ENCODE results near the gene PLPP6.

The PLPP6 gene

DNA sequence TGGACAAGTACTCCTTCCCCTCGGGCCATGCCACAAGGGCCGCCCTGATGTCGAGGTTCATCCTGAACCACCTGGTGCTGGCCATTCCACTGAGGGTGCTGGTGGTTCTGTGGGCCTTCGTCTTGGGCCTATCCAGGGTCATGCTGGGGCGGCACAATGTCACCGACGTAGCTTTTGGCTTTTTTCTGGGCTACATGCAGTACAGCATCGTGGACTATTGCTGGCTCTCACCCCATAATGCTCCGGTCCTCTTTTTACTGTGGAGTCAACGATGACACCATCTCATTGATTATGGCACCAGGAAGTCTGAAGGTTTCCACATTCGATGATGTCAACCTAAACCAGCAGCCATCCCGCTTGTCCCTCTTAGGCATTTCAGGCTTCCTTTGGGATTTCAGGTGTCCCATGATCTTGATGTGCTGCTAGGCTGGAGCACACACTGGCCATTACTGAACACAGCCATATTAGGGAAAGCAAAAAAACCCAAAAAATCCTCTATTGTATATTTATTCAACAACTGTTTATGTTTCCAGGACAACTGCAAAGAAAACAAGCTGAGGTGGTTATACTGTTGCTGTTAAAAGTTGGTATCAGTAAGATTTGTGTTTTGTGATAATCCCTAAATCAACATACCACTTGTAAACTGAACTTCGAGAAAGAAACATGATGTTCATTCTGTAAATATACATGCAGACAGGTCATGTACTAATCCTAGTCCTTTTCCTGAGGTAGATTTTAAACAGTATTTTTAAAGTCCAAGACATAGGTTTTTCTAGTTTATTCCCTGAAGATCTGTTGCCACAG lies 1.1 kb downstream of the PLPP6 start:
- DNase-seq = no peak

DNA sequence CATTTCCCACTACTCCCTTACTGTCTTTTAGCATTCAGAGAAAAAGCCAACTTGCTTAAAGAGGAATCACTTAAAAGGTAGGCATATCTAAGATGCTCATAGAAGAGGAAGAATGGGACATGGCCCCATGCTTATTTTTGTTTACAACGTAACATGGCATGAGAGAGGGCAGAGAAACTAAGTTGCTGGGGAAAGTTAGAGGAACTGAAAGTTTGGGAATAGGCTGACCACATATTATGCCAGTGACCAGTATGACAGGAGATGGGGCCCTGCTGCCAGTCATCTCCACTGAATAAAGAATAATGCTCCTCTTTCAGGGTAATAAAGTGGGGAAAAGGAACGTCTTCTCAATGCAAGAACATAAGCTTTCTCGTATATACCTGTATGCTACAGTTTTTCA lies 1.9 kb downstream of the PLPP6 start:
- no peak for DNase-seq

DNA sequence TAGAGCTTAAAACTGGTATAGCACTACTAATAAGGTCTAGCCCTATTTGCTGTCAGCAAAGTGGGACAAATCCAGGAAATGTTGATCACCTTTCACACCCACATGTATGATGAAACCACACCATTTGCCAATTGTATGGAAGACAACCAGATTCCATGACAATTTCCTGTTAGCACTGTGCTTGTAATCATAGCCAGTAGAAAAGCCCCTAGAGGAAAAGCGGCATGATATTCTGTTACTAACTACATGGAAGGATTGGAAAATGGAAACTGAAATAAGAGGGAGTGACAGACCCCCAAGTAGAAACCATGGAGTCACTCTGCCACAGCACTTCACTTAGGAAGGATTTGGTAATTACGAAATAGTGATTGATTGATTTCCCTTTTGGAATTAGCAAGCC lies 3.3 kb downstream of the PLPP6 start:
- no peak for DNase-seq

DNA sequence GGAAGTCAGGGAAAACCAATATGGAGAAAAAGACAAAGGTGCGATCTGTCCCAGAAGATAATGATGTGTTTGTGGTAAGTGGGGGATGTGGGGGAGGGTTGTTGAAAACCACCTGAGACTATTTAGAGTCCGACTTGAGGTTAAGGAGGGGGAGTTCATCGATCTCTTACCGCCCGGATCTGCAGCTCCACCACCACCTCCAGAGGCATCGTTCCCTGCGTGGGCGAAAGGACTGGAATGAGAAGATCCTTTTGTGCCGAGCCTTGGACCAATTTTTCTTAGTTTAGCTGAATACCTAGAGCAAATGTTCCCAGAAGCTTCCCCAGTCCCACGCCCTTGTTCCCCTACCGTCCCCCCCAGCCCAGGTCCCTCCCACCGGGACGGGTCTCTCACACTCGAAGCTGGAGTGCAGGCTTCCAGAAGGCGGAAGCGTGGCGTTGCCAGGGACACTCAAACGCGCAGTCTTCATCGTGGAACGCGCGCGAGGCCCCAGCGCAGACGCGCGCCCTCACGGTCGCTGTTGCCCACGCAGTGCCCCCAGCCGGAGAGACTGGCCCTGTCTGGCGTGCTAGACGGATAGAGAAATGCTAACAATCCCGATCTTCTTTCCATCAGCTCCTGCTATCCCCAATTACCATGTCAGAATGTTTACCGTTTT lies 4.1 kb downstream of the PLPP6 start, which contains the start of gene SPATA6L:
Gene SPATA6L (minus strand): TSS at position 439 of the 658 bp plus-strand sequence. CDS start 230 bp downstream, at position 209.
- peak; percentile 52 for DNase-seq

DNA sequence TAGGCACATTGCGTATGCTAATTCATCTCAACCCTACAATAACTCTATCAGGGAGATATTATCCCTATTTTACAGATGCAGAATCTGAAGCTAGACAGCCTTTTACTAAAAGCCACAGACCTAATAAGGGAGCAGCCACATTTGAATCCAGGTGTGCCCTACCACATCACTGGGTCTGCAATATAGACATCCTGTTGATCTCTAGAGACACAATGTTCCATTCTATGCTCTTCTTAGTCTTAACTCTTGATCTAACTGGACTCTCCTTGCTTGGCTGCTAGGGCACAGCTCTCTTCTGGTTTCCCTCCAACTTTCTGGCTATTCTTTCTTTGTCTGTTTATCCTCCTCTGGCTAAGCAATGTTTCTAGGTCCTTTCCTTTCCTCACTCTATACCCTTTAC lies 5.6 kb downstream of the PLPP6 start:
- DNase-seq = no peak

DNA sequence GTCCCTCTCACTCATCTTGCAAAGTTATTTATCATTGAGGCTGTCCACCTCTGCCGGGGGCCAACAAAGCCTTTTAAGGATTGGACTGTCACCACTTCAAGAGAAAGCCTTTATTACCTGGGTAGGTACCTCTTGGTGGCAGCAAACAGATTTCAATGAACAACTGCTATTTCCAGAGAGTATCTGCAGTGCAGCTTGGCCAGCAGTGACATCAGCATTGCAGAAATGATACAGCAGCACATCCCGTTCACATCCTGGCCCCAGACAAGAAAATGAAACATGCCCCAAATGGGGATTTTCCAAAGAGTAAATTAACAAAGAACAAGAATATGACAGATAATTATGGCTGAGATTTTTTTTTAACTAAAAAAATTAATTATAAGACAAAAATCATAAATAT lies 6.5 kb downstream of the PLPP6 start:
- no peak for DNase-seq

DNA sequence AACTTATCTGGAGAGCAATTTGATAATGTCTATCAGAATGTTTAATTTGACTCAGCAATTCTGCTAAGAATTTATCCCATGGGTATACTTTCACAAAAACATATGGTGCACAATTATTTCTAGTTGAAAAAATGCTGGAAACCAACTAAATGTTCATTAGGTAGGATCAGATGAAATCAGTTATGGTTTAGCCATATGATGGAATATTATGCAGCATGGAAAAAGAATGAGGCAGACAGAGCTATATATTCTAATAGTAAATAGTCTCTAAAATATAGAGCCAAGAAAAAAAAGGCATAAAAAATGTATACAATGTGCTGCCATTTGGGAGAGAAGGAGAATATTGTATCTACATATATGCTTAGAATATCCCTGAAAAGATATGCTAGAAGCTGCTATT lies 7.8 kb downstream of the PLPP6 start:
- no peak for DNase-seq

DNA sequence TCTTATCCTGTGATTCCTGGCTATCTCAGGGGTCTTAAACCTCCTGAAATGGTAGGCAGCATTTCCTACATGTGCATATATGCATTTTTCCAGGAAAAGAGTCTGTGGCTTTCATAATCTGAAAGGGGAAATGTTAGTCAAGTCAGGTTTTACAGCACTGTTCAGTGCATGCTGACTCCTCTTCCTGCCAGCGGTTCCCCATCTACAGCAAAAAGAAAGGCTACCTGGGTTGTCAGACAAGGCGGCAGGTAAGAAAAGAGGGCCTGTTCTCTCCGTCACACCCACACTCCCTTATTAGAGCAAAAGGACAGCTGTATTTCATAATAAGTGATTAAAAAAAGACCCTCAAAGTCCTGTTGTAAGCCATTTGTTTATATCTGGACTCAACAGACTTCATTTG lies 8.5 kb downstream of the PLPP6 start:
- DNase-seq = no peak

DNA sequence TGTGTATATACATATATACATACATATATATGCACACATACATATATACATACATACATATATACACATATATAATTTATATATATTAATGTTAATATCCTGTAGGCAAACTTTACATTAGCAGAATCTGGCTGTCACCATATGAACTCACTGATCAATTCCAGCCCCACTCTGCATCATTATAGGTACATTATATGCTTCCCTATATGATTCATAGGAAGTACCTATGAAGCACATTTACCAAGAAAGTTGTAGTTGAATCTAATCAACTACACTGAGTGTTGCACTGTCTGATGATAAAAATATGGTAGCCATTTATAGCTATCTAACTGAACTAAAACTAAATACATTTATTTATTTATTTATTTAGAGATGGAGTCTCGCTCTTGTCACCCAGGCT lies 9.6 kb downstream of the PLPP6 start:
- DNase-seq = no peak

DNA sequence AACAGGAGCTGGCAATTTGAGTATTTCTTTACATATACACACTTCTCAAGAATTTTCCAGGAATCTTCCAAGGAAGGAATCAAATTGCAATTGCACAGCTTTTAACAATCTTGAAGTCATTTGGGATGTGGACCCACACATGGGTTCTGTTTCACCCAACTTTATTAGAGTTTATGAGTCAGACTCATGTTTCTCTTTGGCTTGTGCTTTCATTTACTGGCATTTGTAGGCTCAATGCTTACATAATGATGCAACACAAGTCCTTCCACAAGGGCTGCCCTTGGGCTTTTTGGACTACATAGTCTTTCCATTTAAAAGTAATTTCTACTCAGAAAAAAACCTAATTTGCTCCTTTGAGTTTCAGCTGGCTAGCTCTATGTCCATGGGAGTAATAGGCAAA lies 12.7 kb downstream of the PLPP6 start:
- no peak for DNase-seq

DNA sequence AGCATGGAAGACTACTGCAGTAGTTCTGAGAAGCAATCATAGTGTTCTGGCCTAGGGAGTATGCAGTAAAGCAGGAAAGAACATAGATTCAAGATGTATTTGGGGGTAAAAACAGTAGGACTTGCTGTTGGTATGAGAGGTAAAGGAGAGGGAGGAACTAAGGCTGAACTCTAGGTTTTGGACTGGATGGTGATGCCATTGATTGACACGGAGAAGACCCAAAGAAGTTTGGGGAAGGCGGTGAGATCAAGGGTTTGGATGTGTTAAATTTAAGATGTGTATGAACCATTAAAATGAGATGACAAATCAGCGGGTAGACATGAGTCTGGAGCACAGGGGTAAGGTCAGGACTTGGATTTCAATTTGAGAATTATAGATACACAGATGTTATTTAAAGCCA lies 15.3 kb downstream of the PLPP6 start:
- DNase-seq = no peak

DNA sequence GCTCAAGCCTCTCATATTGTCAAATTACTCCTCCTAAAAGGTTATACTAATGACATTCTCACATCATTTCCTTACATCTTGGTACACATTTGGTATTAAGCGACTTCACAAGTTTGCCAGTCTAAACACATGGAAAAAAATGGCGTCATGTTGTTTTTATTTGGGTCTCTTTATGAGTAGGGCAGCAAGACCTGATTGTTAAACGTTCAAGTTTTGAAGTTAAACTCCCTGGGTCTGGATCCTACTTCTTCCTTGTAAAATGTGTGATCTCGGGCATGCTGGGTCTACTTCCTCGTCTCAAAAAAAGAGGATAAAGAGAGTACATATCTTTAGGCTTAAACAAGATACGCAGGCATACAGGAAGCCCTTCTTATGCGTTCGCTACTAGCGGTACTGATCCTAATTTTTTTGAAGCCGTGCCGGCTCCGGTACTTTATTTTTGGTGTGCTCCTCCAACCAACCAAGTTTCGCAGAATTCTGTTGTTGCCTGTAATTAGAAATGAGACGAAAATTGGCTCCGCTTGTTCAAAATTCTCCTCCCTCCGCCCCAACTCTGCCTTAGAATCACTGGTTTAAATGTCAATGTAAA lies 16.7 kb downstream of the PLPP6 start:
- DNase-seq = no peak

DNA sequence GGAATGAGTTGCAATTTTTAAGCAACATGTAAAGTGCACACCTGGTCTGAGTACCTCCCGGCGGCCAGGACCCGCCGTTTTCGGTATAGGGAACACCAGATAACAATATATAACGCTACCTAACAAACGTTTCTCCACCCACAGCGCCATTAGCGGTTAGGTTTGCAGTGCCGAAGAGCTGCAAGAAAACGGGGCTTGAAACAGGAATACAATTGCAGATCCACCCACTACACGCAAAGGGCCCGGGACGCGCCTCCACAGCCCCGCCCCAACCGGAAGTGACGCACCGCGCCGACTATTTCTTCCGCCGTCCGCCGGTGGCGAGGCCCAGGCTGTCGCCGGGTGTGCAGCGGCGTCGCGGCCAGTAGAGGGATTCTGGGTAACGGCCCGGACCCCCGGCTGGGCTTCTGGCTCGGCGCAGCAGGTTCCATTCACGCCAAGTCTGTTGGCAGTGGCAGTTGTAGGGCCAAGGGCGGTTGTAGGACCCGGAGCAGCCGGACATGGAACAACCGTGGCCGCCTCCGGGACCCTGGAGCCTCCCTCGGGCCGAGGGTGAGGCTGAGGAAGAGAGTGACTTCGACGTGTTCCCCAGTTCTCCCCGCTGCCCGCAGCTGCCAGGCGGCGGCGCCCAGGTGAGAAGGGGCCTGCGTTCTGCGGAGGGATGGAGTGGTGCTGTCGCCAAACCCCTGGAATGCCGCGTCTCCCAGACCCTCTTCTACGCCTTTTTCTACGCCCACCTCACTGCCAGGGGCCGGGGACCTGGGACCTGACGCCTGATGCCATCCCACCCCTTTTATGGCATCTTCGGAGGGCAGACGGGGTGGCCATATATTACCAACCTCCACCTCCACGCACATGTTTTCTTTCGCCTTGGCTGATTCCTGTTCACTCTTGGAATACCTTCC lies 17.4 kb downstream of the PLPP6 start, which contains the start of gene CDC37L1:
Gene CDC37L1 (plus strand): TSS at position 302 of the 905 bp plus-strand sequence. CDS start 199 bp downstream, at position 501.
- peak; percentile 87 for DNase-seq

DNA sequence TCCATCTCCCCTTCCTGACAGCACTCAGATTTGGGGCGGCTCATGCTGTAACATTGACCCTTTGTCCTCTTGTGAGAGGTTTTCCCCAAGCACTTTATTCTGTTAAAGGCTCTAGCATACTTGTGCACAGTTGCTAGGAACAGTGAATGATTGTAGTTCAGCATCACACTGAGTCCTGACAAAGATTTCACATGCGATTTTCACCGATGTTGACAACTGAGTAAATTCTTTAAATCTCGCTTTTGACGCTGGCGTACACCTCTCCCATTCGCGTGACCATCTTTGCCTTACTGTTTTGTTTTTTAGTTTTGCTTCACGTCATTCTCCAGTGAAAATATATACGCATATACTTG lies 18.1 kb downstream of the PLPP6 start:
- no peak for DNase-seq

DNA sequence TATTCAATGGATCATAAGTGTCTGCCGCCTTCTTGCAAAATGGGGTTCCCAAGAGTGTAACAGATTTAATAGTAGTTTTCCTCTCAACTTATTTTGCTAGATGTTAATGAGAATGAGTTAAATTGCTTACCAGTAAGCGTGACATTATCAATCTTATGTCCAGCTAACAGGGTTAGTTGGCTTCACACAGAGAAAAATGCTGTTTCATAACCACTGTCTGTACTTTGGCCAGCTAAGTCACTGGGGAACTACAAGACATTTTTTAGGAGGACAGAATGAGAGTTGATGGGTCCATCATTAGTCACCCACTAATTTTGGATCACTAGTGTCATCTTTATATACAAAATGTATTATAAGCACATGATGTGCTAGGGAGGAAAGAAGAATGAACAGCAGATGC lies 18.7 kb downstream of the PLPP6 start:
- no peak for DNase-seq

DNA sequence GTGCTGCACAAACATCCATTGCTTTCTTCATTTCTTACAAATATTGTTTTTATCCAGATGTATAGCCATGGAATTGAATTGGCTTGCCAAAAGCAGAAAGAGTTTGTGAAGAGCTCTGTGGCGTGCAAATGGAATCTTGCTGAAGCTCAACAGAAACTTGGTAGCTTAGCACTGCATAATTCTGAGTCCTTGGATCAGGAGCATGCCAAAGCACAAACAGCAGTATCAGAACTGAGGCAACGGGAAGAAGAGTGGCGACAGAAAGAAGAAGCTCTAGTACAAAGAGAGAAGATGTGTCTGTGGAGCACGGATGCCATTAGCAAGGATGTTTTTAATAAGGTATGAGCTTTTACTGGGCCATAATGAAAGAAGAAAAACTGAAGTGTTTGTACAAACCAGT lies 22.7 kb downstream of the PLPP6 start:
- no peak for DNase-seq

DNA sequence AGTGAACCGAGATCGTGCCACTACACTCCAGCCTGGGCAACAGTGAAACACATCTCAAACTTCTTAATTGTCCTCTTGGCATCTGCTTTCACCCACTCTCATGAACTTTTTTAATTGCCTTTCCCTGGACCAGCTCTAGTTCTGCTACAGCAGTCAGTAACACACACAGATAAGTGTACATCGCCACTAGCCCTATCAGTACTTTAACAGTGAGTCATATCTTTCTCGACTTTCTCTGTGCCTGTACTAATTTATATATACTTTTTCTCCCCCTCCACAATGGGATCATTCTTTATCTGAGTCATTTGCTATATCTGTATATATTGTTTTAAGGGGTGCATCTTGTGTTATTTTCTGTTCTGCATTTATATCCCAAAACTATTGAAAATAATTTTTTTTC lies 24.0 kb downstream of the PLPP6 start:
- no peak for DNase-seq

DNA sequence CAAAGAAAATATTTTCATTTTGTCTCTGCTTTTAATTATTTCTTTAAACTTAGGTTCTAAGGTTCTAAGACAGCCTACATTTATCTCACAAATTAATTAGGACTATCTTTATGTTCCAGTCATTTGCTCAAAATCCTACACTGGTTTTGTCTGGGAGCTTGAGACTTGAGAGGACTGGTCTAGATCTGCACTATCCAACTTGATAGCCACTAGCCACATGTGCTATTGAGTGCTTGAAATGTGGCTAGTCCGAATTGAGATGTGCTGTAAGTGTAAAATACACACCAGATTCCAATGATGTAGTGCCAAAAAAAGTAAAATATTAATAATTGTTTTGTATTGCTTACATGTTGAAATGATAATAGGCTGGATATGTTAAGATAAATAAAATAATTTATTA lies 24.5 kb downstream of the PLPP6 start:
- no peak for DNase-seq

DNA sequence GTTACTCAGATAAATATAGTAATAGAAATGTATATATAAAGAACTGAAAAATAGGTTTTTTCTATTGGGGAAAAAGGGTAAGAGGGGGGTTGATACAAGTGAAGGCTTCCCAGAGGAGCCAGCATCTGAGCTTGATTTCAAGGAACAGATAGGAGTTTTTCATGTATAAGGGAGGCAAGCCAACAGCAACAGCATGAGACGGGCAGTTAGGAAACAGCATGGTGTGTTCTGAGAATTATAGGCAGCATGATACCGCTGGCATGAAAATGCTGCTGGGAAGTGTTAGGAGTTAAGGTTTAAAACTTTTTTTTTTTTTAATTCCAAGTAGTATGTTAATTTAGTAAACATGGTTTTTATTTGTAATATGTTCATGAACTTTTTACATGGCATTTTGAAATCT lies 26.9 kb downstream of the PLPP6 start:
- DNase-seq = no peak

DNA sequence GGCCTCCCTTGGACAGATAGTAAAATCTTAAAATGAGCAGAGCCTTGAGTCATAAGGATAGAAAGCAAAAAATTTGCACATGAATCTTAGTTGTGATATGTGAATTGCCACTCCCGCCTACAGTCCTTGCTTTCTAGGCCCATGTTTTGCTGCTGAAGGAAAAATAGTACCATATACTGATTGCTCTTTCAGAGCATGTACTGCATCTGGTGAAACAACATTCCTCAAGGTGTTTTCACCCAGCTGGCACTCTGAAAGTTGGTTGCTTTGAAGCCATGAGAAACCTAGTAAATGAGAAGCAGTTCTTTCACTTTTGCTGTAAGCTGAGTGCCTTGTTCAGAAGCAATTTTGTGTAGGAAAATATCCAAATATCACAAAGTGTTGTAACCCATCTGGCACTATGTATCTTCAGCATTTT lies 27.6 kb downstream of the PLPP6 start:
- DNase-seq = no peak

DNA sequence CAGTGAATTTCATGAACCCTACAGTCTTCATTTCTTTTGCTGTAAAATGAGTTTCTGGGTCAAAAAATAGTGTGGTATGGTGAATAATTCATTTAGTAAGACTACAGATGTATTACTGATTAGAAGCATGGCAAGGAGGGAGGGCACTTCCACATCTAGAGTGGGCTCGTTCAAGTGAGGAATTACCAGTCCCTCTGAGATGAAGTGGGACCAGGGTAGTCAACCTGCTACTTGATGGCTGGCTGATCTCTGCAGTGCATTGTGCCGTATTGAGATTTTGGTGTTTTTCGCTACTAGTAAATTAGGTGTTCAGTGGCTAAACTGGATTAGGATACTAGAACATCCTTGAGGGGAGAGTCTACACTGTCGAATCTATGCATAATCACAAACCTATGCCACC lies 28.1 kb downstream of the PLPP6 start:
- no peak for DNase-seq

DNA sequence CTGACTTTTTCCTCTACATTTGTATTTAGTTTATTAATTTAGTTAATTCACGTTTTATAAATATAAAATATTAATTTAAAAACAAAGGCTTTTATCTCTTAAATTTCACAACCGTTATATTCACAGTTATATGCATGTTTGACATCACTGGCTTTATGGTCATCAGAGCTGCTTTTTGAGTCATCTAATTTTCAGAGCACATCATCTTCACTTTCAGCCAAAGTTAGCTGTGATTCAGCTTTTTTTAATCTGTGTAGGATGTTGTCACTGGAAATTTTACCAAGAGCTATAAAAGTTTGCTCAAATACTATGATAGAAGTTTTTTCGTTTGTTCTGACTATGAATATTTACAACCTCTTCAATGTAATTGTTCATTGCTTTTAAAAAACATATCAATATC lies 29.7 kb downstream of the PLPP6 start:
- no peak for DNase-seq

DNA sequence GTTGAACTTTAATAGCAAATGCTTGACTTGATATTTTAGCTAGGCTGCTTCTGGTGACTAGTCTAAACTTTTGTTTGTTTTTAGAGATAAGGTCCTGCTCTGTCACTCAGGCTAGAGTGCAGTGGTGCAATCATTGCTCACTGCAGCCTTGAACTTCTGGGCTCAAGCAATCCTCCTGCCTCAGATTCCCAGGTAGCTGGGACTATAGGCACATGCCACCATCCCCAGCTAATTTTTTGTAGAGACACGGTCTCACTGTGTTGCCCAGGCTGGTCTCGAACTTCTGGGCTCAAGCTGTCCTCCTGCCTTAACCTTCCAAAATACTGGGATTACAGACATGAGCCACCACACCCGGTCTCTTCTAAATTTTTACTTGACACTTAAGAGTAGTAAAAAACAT lies 38.0 kb downstream of the PLPP6 start:
- DNase-seq = no peak
